NCI-H2196 (cell line): Measurements from ENCODE around the gene TMEM255A.

Source experiments
- DNase-seq: peaks from one replicate; lab custom pipeline; 2025; ENCODE audit not compliant: unreplicated experiment; lab: John Stamatoyannopoulos, UW

Gene TMEM255A

DNA sequence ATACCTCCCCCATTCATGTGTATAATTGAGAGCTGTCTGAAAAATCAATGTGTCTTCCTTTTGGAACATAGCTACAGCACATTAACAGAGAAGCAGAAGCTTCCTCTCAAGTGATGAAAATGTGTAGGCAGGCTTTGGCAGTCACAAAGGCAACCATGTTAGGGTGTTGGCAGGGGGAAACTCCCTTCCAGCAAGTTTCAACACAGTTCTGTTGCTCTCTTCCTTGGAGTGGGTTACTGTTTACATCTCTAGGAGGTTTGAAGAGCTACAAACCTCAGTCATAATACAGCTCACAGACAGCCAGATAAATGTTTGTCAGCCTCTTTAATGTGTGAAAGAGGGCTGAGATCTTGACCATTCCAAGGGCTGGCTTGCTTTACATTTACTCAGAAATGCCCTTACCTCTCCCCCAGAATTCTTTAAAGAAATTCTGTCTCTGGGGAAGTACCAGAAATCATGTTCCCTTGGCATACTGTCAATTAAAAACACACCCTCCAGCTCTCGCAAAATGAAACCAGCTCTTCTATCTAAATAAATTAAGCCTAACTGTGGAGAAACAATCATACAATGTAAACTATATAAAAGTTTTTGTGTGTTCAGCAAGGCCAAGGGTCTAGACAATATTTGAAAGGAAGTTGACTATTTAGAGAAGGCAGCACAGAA lies 41.8 kb downstream of the TMEM255A start:
- DNase-seq = peak; percentile 0

- no peak for DNase-seq
These were observed 46.9 kb downstream of the TMEM255A start for GRCh38 chrX:120264341-120264740.

DNA sequence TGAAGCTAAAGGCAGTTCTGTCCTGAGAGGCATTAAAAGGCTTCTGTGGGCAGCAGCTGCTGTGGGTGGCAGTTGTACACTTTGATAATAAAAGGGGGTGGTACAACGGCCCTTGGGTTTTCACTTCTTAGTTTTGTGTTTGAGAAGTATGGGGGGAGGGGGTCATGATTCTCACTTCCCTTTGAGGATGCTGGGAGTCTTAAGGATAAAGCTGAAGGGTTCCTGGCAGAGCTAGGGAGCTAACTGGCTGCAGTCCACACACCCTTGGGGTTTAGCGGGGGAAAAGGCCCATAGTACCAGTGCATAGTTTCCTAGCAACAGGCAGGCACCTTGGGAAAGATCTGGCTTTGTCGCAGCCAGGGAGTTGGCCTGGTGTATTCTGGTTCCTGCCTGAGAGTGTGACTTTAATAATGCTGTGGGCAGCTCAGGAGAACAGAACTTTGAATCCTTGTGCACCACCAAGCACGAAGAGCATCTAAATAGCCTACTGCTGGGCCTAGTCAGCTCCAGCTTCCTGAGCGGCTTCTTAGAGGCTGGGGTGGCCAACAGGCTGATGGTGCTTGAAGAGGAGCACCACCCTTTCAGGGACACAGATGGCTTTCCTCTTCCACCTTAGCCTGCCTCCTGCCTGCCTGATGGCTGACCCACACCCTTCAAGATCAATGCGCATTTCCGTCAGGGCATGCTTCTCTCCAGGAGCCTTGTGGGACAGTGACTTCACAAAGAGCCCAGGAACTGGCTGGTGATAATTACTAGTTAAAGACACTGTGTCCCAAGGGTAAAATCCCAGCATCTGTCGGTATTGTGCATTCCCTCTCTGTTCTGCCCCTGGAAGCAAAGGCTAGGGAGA lies 48.2 kb downstream of the TMEM255A start:
- DNase-seq = peak; percentile 27

GRCh38 chrX:120260369-120260768 lies 50.9 kb downstream of the TMEM255A start:
- DNase-seq = peak; percentile 13

DNA sequence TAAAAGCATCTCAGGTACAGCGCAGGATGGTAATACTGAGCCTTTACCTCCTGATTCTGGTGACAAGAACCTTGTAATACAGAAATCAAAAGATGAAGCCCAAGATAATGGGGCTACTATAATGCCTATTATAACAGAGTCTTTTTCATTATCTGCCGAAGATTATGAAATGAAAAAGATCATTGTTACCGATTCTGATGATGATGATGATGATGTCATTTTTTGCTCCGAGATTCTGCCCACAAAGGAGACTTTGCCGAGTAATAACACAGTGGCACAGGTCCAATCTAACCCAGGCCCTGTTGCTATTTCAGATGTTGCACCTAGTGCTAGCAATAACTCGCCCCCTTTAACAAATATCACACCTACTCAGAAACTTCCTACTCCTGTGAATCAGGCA lies 57.5 kb downstream of the TMEM255A start:
- no peak for DNase-seq

DNA sequence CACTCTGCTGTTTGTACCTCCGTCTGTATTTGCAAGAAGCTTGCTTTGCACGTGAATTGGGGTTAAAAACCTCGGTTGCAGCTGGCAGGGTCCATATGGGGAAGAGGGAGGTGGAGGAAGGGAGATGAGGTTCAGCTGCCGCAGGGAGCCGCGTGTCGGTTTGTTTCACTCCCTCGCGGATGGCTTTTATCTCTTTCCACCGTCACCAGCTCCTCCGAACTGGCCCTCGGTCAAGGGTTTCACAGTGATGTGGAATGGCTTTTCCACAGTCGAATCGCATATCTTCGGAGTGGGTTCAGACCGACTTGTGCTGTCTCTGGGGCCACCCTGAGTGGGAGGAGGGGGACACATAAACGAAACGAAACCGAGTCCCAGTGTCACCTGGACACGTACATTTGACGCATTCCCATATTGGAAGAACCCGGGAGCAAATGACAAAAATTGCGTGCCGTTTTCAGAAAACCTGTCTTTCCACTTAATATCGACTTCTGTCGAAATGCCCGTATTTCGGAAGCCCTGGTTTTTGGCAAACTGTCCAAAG lies 59.7 kb downstream of the TMEM255A start:
- DNase-seq = no peak

DNA sequence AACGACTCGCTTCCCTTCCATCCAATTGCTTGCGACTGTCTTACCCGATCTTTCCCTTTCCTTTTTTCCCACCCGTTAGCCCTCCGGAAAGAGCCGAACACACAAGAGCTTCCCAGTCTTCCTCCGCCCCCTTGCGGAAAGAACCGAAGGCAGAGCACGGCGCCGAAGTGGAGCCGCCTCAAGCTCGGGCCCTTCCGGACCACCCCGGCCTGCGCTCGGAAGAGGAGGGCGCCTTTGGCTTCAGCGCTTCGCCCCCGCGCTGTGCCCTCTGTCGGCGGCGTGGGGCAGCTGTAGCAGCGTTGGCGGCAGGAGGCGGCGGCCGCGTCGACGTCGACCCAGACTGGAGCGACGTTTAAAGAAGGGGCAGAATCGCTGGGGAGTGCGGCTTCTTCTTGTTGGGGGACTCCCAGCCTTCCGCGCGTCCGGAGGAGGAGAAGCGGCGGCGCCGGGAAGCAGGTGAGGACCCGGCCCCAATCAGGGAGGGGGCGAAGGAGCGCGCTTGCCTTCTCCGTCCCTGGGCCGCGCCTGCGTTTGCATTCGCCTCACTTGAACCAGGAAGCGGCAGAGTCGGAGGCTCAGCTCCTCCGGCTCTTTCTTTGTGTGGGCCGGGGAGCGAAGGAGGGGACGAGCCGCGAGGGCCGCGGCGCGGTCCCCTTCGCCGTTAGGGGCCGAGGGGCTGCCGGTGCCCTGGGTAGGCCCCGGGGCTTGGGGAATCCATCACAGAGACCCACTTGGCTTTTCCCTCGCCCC lies 60.6 kb downstream of the TMEM255A start, which contains the start of gene ZBTB33:
Gene ZBTB33 (plus strand): TSS at position 291 of the 750 bp plus-strand sequence. CDS start 2,604 bp downstream, outside the sequence.
- DNase-seq = peak; percentile 90

DNA sequence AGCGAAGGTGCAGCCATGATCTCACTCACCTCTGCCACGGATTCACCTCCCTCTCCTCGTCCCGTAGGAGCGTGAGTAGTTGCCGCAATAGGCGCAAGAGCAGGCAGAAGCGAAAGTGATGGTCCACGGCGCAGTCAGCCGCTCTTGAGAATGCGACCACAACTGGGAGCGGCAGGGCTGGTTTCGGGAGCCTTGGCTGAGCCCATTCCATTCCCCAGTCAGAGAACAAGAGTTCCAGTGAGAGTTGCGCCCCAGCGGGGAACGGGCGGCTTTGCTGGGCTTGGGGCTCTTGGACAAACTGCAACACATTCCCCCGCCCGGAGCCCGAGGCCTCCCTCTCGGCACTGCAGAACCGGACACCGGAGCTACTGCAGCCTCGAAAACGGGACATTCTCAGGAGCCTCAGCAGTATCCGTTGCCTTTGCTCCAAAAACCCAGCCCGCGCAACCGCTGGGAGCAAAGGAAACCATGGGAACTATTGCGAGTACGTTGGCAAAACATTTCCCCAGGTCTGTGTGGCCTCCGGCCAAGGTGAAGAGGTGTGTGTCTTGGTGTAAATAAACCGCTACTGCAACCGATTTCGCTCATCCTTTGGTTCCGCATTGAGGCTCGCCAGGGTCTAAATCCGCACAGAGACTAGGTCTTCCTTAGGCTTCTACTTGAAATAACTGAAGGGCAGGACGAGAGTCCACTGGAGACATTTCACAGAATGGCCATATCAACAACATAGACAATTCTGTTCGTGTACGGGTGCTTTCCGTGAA lies 66.3 kb downstream of the TMEM255A start:
- peak; percentile 68 for DNase-seq

DNA sequence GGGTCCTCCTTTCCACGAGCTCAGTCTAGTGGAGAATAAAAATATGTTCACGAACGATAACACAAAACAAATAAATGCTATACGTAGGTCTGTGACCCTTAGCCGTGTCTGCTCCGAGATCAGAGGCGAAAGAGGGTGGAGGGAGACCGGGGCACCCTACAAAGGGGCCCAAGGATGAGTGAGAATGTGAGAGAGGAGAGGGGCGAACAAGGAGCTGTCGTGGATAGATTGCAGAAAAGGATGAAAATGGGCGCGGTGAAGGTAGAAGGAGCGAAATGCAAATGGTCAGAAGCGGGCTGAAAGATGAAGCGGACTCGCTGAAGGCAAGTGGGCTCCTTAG lies 66.9 kb downstream of the TMEM255A start:
- DNase-seq = no peak

- DNase-seq = no peak
These were observed 68.4 kb downstream of the TMEM255A start for GRCh38 chrX:120242813-120243212.

DNA sequence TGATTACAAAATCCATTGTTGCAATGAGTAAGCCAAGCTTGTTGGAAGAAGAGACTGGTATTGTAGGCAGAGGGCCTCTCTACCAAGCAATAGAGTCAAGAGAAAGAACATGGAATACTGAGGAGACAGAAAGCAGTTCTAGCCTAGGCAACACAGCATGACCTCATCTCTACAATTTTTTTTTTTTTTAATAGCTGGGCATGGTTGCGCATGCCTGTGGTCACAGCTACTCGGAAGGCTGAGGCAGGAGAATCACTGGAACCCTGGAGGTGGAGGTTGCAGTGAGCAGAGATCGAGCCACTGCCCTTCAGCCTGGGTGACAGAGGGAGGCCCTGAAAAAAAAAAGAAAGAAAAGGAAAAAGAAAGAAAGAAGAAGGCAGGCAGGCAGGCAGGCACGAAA lies 72.3 kb downstream of the TMEM255A start:
- DNase-seq = no peak

GRCh38 chrX:120236687-120237479 lies 74.4 kb downstream of the TMEM255A start:
- DNase-seq = no peak

DNA sequence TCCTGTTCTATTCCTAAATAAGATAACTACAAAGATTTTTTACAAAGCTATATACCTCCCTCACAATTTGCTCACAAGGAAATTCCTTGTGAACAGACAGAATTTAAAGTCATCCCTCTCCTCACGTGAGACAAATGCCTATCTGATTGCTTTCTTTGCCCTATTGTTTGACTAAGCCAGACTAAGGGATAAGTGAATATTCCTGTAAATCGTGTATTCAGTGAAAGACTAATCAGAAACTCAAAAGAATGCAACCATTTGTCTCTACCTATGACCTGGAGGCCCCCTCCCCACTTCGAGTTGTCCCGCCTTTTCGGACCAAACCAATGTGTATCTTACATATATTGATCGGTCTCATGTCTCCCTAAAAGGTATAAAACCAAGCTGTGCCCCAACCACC lies 76.0 kb downstream of the TMEM255A start:
- no peak for DNase-seq

GRCh38 chrX:120228187-120228908 lies 82.9 kb downstream of the TMEM255A start:
- DNase-seq = no peak

DNA sequence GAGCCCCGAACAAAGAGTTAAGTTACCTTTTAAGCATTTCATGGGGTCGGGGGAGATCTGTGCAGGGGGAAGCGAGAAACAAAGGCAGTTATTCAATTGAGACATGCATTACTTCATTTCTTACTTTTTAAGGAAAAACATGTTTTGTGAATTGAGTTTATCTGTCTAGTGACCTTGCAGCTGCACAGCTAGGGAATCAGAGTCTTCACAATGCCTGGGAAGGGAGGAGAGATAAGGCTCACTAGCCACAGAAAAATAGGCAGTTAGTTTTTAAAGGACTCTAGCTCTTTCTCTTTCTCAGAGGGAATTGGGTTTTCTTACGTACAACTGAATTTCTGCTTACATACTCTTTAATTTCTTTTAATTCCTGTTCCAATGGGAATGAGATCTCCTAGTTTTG lies 86.9 kb downstream of the TMEM255A start:
- no peak for DNase-seq

GRCh38 chrX:120223374-120223773 lies 87.9 kb downstream of the TMEM255A start:
- DNase-seq = no peak

- DNase-seq = peak; percentile 64
These were observed 97.6 kb downstream of the TMEM255A start for GRCh38 chrX:120213438-120214265.
